ENCODE results near the gene ZNHIT2. TPM values are rescaled to one million over a fixed set of nuclear protein-coding genes. Genes with fewer than 3 reads are reported as not detected.

The ZNHIT2 gene
- total and polyA plus RNA-seq, 2 of the 13 experiments (the other 11 are each of a cell fraction or from before 2014, with no cell fraction given) = 1.1 to 6.5 TPM

DNA sequence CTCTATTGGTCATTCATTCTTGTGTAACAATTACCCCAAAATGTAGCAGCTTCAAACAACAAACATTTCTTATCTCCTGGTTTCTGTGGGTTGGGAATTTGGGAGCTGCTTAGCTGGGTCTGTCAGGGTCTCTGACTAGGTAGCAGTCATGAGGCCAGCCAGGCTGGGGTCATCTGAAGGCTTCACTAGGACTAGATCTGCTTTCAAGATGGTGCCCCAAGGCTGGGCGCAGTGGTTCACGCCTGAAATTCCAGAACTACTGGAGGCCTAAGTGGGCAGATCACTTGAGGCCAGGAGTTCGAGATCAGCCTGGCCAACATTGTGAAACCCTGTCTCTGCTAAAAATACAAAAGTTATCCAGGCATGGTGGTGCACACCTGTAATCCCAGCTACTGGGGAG is 39.4 kb upstream of the ZNHIT2 start:
- Histone ChIP-seq H3K9ac (ENCODE audit: insufficient read depth, low read depth, low read length) (no peak overlapping the region), H3K4me2 (ENCODE audit: low read depth, low read length) (no peak overlapping the region), H3K9me3 (ENCODE audit: low read length) (no peaks in the 10 kb centered on the region), H3K79me2 (ENCODE audit: insufficient read depth, low read length) (no peaks in the 10 kb centered on the region), H3K27me3 (ENCODE audit: control insufficient read depth in 1 of 2, insufficient read depth in 2 of 2, low read length in 2 of 2) (no peaks in the 10 kb centered on the region), H3K36me3 (replicated peaks in 1 of 2; ENCODE audit: control insufficient read depth in 1 of 2, insufficient read depth in 2 of 2, low read length in 2 of 2) (no peaks in the 10 kb centered on the region), H4K20me1 (ENCODE audit: insufficient read depth, low read length) (no peaks in the 10 kb centered on the region), H2AFZ (ENCODE audit: low read length) (no peak overlapping the region), H3K4me3 (replicated peaks in 1 of 3; ENCODE audit: insufficient read depth in 1 of 3, low read depth in 2 of 3, low read length in 3 of 3) (no peak overlapping the region), H3K4me1 (ENCODE audit: insufficient read depth, low read length) (peaks cover 17% of the 10 kb centered on the region), H3K27ac (ENCODE audit: extremely low read length, insufficient read depth, low read length) (no peak overlapping the region)
- intact Hi-C loops (cut with micrococcal nuclease; ENCODE audit: unreplicated experiment) (no loop called here), in situ Hi-C loops (cut with HindIII; ENCODE audit: extremely low pct_ligation_motif_present, low pct_unique_long_range_greater_than_20kb) (no loop called here)
- POLR2A ChIA-PET = interaction anchor here (1.8 kb wide), 1 partner anchor 22 kb away, joined by 8 read pairs; no protein-coding TSS in a partner anchor
- CTCF ChIA-PET (ENCODE audit: low intra/inter-chr PET ratio, low total read pairs) = no interaction called here
- BruUV-seq (replicated peaks) = no TSS peak
- no peak for DNase-seq (ENCODE audit: low spot score)
- no peak for ATAC-seq
- FAIRE-seq = no peak
- WGBS (ENCODE audit: low lambda C conversion rate) = 20% methylated on average over 1 of the region's 3 CpGs
- no peak for TF ChIP-seq ZNF770 (CRISPR knock-in tag; IDR thresholded peaks at IDR 0.05)
- no peak for TF ChIP-seq JDP2 (CRISPR knock-in tag; IDR thresholded peaks at IDR 0.05; ENCODE audit: borderline replicate concordance)
- TF ChIP-seq NR2F6 (IDR thresholded peaks at IDR 0.05) = no peak
- TF ChIP-seq NR2F6 (CRISPR knock-in tag; IDR thresholded peaks at IDR 0.05) = no peak
- TF ChIP-seq HNRNPH1 (optimal IDR thresholded peaks at IDR 0.05; ENCODE audit: low read depth, low read length) = no peak
- no peak for TF ChIP-seq CBFB (CRISPR knock-in tag; IDR thresholded peaks at IDR 0.05)
- TF ChIP-seq ZZZ3 (CRISPR knock-in tag; IDR thresholded peaks at IDR 0.05; ENCODE audit: borderline replicate concordance) = no peak
- TF ChIP-seq NFE2L2 (IDR thresholded peaks at IDR 0.05; ENCODE audit: low read length) = no peak
- TF ChIP-seq ETV6 (CRISPR knock-in tag; conservative IDR thresholded peaks at IDR 0.05) = no peak
- TF ChIP-seq ZNF512B (CRISPR knock-in tag; IDR thresholded peaks at IDR 0.05; ENCODE audit: borderline replicate concordance) = no peak
- TF ChIP-seq ZNF850 (CRISPR knock-in tag; conservative IDR thresholded peaks at IDR 0.05) = no peak
- TF ChIP-seq, protein P1, sequence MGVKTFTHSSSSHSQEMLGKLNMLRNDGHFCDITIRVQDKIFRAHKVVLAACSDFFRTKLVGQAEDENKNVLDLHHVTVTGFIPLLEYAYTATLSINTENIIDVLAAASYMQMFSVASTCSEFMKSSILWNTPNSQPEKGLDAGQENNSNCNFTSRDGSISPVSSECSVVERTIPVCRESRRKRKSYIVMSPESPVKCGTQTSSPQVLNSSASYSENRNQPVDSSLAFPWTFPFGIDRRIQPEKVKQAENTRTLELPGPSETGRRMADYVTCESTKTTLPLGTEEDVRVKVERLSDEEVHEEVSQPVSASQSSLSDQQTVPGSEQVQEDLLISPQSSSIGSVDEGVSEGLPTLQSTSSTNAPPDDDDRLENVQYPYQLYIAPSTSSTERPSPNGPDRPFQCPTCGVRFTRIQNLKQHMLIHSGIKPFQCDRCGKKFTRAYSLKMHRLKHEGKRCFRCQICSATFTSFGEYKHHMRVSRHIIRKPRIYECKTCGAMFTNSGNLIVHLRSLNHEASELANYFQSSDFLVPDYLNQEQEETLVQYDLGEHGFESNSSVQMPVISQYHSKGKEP (CRISPR knock-in tag; IDR thresholded peaks at IDR 0.05) = no peak
- no peak for TF ChIP-seq NPAS2 (CRISPR knock-in tag; IDR thresholded peaks at IDR 0.05; ENCODE audit: borderline replicate concordance)
- no peak for TF ChIP-seq ZNF235 (CRISPR knock-in tag; IDR thresholded peaks at IDR 0.05; ENCODE audit: borderline replicate concordance)
- no peak for TF ChIP-seq AGO1 (IDR thresholded peaks at IDR 0.05; ENCODE audit: low read depth, low read length, poor library complexity, severe bottlenecking)
- TF ChIP-seq SRSF9 (IDR thresholded peaks at IDR 0.05; ENCODE audit: borderline replicate concordance, insufficient read depth, low read depth, low read length, poor library complexity, severe bottlenecking) = no peak
- TF ChIP-seq MYPOP (CRISPR knock-in tag; IDR thresholded peaks at IDR 0.05) = no peak
- TF ChIP-seq KAT8 (CRISPR knock-in tag; IDR thresholded peaks at IDR 0.05) = no peak
- no peak for TF ChIP-seq ARID2 (CRISPR knock-in tag; IDR thresholded peaks at IDR 0.05; ENCODE audit: borderline replicate concordance)
